Peyer's patch (tissue), 4 donors: ENCODE results near the gene MAGI2.

Source experiments
- CTCF ChIP-seq, 6 experiments: fragments of 450-650 bp in 4 of 6; fragments of 200-600 bp in 2 of 6; sonication (generic) in 1 of 6; IDR thresholded peaks; one replicate each; pipeline ENCODE4 v1.5.1; 2017 to 2019; ENCODE audit warnings: antibody characterized with exemption in 6 of 6, mild to moderate bottlenecking in 3 of 6, moderate library complexity in 1 of 6
- POLR2A ChIP-seq, 2 donors: fragments of 450-650 bp; IDR thresholded peaks; one replicate each; pipeline ENCODE4 v1.5.1; 2017; ENCODE audit warnings: antibody characterized with exemption in 2 of 2, mild to moderate bottlenecking in 2 of 2, moderate library complexity in 2 of 2

GRCh38 chr7:79407351-79407750, 46.1 kb downstream of the MAGI2 start:
- TF ChIP-seq CTCF (IDR thresholded peaks at IDR 0.05), result no peak
- TF ChIP-seq POLR2A (IDR thresholded peaks at IDR 0.05), result no peak
